Endodermal cell (in vitro differentiated cells): Measurements from ENCODE around the gene SDK1. TPM values are rescaled to one million over a fixed set of nuclear protein-coding genes. Genes with fewer than 3 reads are reported as not detected.

Experiments used
- DNase-seq: peaks from one replicate; pipeline ENCODE4 v3.0.0-alpha.2; 2017
- H3K27ac ChIP-seq: 2 replicates; pipeline ENCODE4 v1.5.1; 2013; ENCODE audit warnings: mild to moderate bottlenecking, low read depth, low read length, moderate library complexity
- H3K27me3 ChIP-seq: 2 replicates; pipeline ENCODE4 v1.6.1; 2013; ENCODE audit warnings: mild to moderate bottlenecking, low read length, moderate library complexity; ENCODE audit not compliant: insufficient read depth, control insufficient read depth, poor library complexity, severe bottlenecking
- H3K36me3 ChIP-seq: 2 replicates; pipeline ENCODE4 v1.7.0; 2013; ENCODE audit warnings: mild to moderate bottlenecking, low read length, moderate library complexity; ENCODE audit not compliant: control insufficient read depth, insufficient read depth
- H3K4me1 ChIP-seq: one replicate; pipeline ENCODE4 v1.7.0; 2013; ENCODE audit warnings: low read length; ENCODE audit not compliant: control insufficient read depth, insufficient read depth
- H3K4me3 ChIP-seq: 2 replicates; pipeline ENCODE4 v1.5.1; 2013; ENCODE audit warnings: mild to moderate bottlenecking, low read length, moderate library complexity
- H3K9ac ChIP-seq: 2 replicates; pipeline ENCODE4 v1.6.1; 2013; ENCODE audit warnings: mild to moderate bottlenecking, low read length, moderate library complexity; ENCODE audit not compliant: poor library complexity, severe bottlenecking; ENCODE audit errors: extremely low read depth
- H3K9me3 ChIP-seq: 2 replicates; pipeline ENCODE4 v1.6.1; 2013; ENCODE audit warnings: mild to moderate bottlenecking, low read length, moderate library complexity; ENCODE audit not compliant: control insufficient read depth
- H3K27ac Mint-ChIP-seq: 2 replicates; pipeline ENCODE4 v1.8.0; 2020; ENCODE audit warnings: mixed read lengths
- H3K27me3 Mint-ChIP-seq: 2 replicates; pipeline ENCODE4 v1.8.0; 2021; ENCODE audit warnings: mild to moderate bottlenecking, mixed read lengths; ENCODE audit not compliant: insufficient read depth
- H3K36me3 Mint-ChIP-seq: 2 replicates; pipeline ENCODE4 v1.8.0; 2020; ENCODE audit warnings: low read depth, mixed read lengths
- H3K4me1 Mint-ChIP-seq: 2 replicates; pipeline ENCODE4 v1.8.0; 2020; ENCODE audit warnings: mixed read lengths
- H3K4me3 Mint-ChIP-seq: 2 replicates; pipeline ENCODE4 v1.8.0; 2020; ENCODE audit warnings: mild to moderate bottlenecking, moderate library complexity, mixed read lengths
- H3K9me3 Mint-ChIP-seq: 2 replicates; pipeline ENCODE4 v1.8.0; 2020; ENCODE audit warnings: mild to moderate bottlenecking, mixed read lengths
- CTCF ChIP-seq: fragments of 200-600 bp; sonication (generic); conservative IDR thresholded peaks from 2 replicates; pipeline ENCODE4 v1.5.0; 2021; ENCODE audit warnings: antibody characterized with exemption, mild to moderate bottlenecking
- WGBS, 2 experiments: methylation state at CpG; one replicate each; pipeline versions ENCODE4 v1.1.5 to v1.1.7; 2013; ENCODE audit warnings: missing lambda C conversion rate in 2 of 2, mixed read lengths in 1 of 2; ENCODE audit not compliant: insufficient coverage in 1 of 2, insufficient read length in 1 of 2; 5-methylcytosine and 5-hydroxymethylcytosine counted together
- total RNA-seq, 2 donors: library from RNA; stranded (reverse); fragmentation: NEBNext Ultra II Directional in 1 of 2; extraction: Animal tissue kit (Norgen Biotek cat#: 25700) in 1 of 2; gene quantifications; 2 replicates in 1 of 2; 3 replicates in 1 of 2; pipeline ENCODE4 v1.2.1, GENCODE V29; 2021

SDK1 gene
- total RNA-seq, 2 donors from 2014 or later, result 22.7 to 23.1 TPM

DNA sequence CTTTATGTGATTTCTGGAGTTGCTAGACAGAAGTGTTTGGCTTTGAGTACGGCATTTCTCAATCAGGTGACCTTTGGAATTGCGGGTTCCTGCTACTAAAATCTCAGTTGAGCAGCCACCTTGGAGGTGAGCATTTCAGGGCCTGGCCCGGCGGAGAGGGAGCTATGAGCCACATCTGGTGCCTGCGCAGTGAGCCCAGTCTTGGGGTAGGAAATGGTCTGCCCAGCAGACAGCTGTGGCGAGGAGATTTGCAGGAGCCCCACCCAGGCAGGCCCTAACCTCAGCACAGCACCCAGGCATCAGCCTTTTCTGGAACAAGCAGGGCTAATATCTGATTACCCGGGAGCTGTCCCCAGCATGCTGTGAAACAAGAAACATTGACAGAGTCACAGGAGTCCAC is 833.2 kb downstream of the SDK1 start:
- H3K9me3 ChIP-seq, result no peaks in the 10 kb centered on the region
- no peaks in the 10 kb centered on the region for H3K4me1 ChIP-seq
- H3K9ac ChIP-seq, result no peak overlapping the region
- Mint-ChIP-seq H3K27me3 (no peaks in the 10 kb centered on the region), H3K4me3 (no peak overlapping the region), H3K4me1 (peaks cover 28% of the 10 kb centered on the region), H3K27ac (no peak overlapping the region), H3K9me3 (no peaks in the 10 kb centered on the region), H3K36me3 (peaks cover 2% of the 10 kb centered on the region)
- 86 to 91% methylated on average over 5 to 7 of the region's 7 CpGs for WGBS, 2 experiments
- no peak overlapping the region for H3K27ac ChIP-seq
- no peaks in the 10 kb centered on the region for H3K36me3 ChIP-seq
- H3K4me3 ChIP-seq, result no peak overlapping the region
- no peak for TF ChIP-seq CTCF
- H3K27me3 ChIP-seq, result no peaks in the 10 kb centered on the region
- no peak for DNase-seq

- Mint-ChIP-seq H3K9me3 (no peaks in the 10 kb centered on the region), H3K27me3 (no peaks in the 10 kb centered on the region), H3K4me1 (peaks cover 28% of the 10 kb centered on the region), H3K4me3 (no peak overlapping the region), H3K36me3 (peaks cover 2% of the 10 kb centered on the region), H3K27ac (no peak overlapping the region)
- Histone ChIP-seq H3K27me3 (no peaks in the 10 kb centered on the region), H3K27ac (no peak overlapping the region), H3K36me3 (no peaks in the 10 kb centered on the region), H3K4me1 (no peaks in the 10 kb centered on the region), H3K9ac (no peak overlapping the region), H3K9me3 (no peaks in the 10 kb centered on the region), H3K4me3 (no peak overlapping the region)
- no peak for TF ChIP-seq CTCF
- no peak for DNase-seq
- 93 to 96% methylated on average over 13 to 20 of the region's 20 CpGs for WGBS, 2 experiments
Observed at GRCh38 chr7:4134631-4135030, 833.6 kb downstream of the SDK1 start.

GRCh38 chr7:4135301-4135700 is 834.2 kb downstream of the SDK1 start:
- Mint-ChIP-seq H3K36me3 (peaks cover 2% of the 10 kb centered on the region), H3K9me3 (no peaks in the 10 kb centered on the region), H3K4me3 (no peak overlapping the region), H3K4me1 (peaks cover 33% of the 10 kb centered on the region), H3K27me3 (no peaks in the 10 kb centered on the region), H3K27ac (no peak overlapping the region)
- DNase-seq, result no peak
- Histone ChIP-seq H3K4me1 (no peaks in the 10 kb centered on the region), H3K4me3 (no peak overlapping the region), H3K27ac (no peak overlapping the region), H3K9ac (no peak overlapping the region), H3K9me3 (no peaks in the 10 kb centered on the region), H3K27me3 (no peaks in the 10 kb centered on the region), H3K36me3 (no peaks in the 10 kb centered on the region)
- 90 to 92% methylated on average over 11 to 12 of the region's 12 CpGs for WGBS, 2 experiments
- no peak for TF ChIP-seq CTCF
